ENCODE data around the gene FAM120A.

FAM120A gene

GRCh38 chr9:93467462-93467861 is 16.0 kb downstream of the FAM120A start:
- Histone ChIP-seq H3K27ac (no peak overlapping the region), H3K4me3 (ENCODE audit: low read depth, low read length) (no peak overlapping the region), H3K27me3 (replicated peaks) (no peaks in the 10 kb centered on the region), H3K36me3 (replicated peaks) (peaks cover 4% of the 10 kb centered on the region)
- DNase-seq, result no peak
- in situ Hi-C loops (cut with HindIII; ENCODE audit: low pct_ligation_motif_present, low sequenced_read_pairs), result no loop called here
- TF ChIP-seq CTCF (IDR thresholded peaks at IDR 0.05; ENCODE audit: low read depth, low read length, missing control alignments), result no peak

- TF ChIP-seq CTCF (IDR thresholded peaks at IDR 0.05; ENCODE audit: low read depth, low read length, missing control alignments), result no peak
- H3K4me3 ChIP-seq (ENCODE audit: low read depth, low read length), result no peak overlapping the region
- peak; percentile 12 for DNase-seq
- in situ Hi-C loops (cut with HindIII; ENCODE audit: low pct_ligation_motif_present, low sequenced_read_pairs), result no loop called here
- H3K27ac ChIP-seq, result no peak overlapping the region
- peaks cover 4% of the 10 kb centered on the region for H3K36me3 ChIP-seq (replicated peaks)
- H3K27me3 ChIP-seq (replicated peaks), result no peaks in the 10 kb centered on the region
These were observed 17.4 kb downstream of the FAM120A start for GRCh38 chr9:93468763-93469456.

- no peak for DNase-seq
- H3K27ac ChIP-seq, result no peak overlapping the region
- in situ Hi-C loops (cut with HindIII; ENCODE audit: low pct_ligation_motif_present, low sequenced_read_pairs), result no loop called here
These were observed 18.9 kb downstream of the FAM120A start for GRCh38 chr9:93470391-93470790.

GRCh38 chr9:93471124-93471523 is 19.6 kb downstream of the FAM120A start:
- no peak for TF ChIP-seq CTCF (IDR thresholded peaks at IDR 0.05; ENCODE audit: low read depth, low read length, missing control alignments)
- DNase-seq, result no peak
- Histone ChIP-seq H3K4me3 (ENCODE audit: low read depth, low read length) (no peak overlapping the region), H3K27ac (no peak overlapping the region), H3K36me3 (replicated peaks) (peaks cover 4% of the 10 kb centered on the region), H3K27me3 (replicated peaks) (no peaks in the 10 kb centered on the region)
- in situ Hi-C loops (cut with HindIII; ENCODE audit: low pct_ligation_motif_present, low sequenced_read_pairs), result no loop called here

More at GRCh38 chr9:93470391-93470790, 18.9 kb downstream of the FAM120A start:
- Histone ChIP-seq H3K4me3 (ENCODE audit: low read depth, low read length) (no peak overlapping the region), H3K27me3 (replicated peaks) (no peaks in the 10 kb centered on the region), H3K36me3 (replicated peaks) (peaks cover 4% of the 10 kb centered on the region)
- TF ChIP-seq CTCF (IDR thresholded peaks at IDR 0.05; ENCODE audit: low read depth, low read length, missing control alignments), result no peak

GRCh38 chr9:93473411-93473810 is 21.9 kb downstream of the FAM120A start:
- in situ Hi-C loops (cut with HindIII; ENCODE audit: low pct_ligation_motif_present, low sequenced_read_pairs), result no loop called here
- H3K27me3 ChIP-seq (replicated peaks), result no peaks in the 10 kb centered on the region
- no peak for DNase-seq
- no peak for TF ChIP-seq CTCF (IDR thresholded peaks at IDR 0.05; ENCODE audit: low read depth, low read length, missing control alignments)
- H3K4me3 ChIP-seq (ENCODE audit: low read depth, low read length), result no peak overlapping the region
- no peak overlapping the region for H3K27ac ChIP-seq
- peaks cover 6% of the 10 kb centered on the region for H3K36me3 ChIP-seq (replicated peaks)

- H3K27ac ChIP-seq, result no peak overlapping the region
- peaks cover 8% of the 10 kb centered on the region for H3K36me3 ChIP-seq (replicated peaks)
- in situ Hi-C loops (cut with HindIII; ENCODE audit: low pct_ligation_motif_present, low sequenced_read_pairs), result no loop called here
- no peak for DNase-seq
- TF ChIP-seq CTCF (IDR thresholded peaks at IDR 0.05; ENCODE audit: low read depth, low read length, missing control alignments), result no peak
- H3K27me3 ChIP-seq (replicated peaks), result no peaks in the 10 kb centered on the region
- H3K4me3 ChIP-seq (ENCODE audit: low read depth, low read length), result no peak overlapping the region
These were observed 23.6 kb downstream of the FAM120A start for GRCh38 chr9:93475108-93475507.

Data from brain microvascular endothelial cell (primary cell).